Ovary (tissue), 3 donors: ENCODE measurements around the gene SLC25A25.

Experiments
- EP300 ChIP-seq: sonication (generic); formaldehyde crosslinking; IDR thresholded peaks from one replicate; pipeline ENCODE4 v1.6.1; 2017; ENCODE audit warnings: antibody characterized with exemption
- TF ChIP-seq, protein P1 (sequence below), 3 donors: fragments of 450-650 bp in 2 of 3; fragments of 200-600 bp in 1 of 3; IDR thresholded peaks; one replicate each; pipeline versions ENCODE4 v1.5.1 to v1.8.0; 2016 to 2022; ENCODE audit warnings: antibody characterized with exemption in 3 of 3, mild to moderate bottlenecking in 1 of 3
- donor health status: DM: no; HTN: no; CAD: no.

DNA sequence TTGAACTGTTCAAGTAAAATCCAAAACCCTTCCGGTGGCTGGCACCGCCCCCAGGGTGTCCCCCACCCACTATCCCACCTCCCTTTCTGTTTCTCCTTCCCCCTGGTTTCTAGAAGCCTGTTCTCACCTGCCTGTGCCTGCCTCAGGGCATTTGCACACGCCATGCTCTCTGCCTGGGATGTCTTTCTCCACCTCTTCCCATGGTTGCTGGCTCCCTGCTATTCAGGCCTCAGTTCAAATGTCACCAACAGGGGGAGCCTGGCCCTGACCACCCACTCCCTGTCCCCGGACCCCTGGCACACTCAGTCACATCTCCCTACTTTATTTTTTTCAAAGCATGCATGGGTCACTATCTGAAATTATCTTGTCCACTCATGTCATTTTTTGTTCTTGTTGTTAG, 47.3 kb upstream of the SLC25A25 start:
- TF ChIP-seq EP300: no peak
- TF ChIP-seq, protein P1, sequence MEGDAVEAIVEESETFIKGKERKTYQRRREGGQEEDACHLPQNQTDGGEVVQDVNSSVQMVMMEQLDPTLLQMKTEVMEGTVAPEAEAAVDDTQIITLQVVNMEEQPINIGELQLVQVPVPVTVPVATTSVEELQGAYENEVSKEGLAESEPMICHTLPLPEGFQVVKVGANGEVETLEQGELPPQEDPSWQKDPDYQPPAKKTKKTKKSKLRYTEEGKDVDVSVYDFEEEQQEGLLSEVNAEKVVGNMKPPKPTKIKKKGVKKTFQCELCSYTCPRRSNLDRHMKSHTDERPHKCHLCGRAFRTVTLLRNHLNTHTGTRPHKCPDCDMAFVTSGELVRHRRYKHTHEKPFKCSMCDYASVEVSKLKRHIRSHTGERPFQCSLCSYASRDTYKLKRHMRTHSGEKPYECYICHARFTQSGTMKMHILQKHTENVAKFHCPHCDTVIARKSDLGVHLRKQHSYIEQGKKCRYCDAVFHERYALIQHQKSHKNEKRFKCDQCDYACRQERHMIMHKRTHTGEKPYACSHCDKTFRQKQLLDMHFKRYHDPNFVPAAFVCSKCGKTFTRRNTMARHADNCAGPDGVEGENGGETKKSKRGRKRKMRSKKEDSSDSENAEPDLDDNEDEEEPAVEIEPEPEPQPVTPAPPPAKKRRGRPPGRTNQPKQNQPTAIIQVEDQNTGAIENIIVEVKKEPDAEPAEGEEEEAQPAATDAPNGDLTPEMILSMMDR (IDR thresholded peaks at IDR 0.05): no peak
